WTC11 (cell line): ENCODE measurements around the gene PPP6R3. TPM values are rescaled to one million over a fixed set of nuclear protein-coding genes. Genes with fewer than 3 reads are reported as not detected.
"Not testable (repeated sequence)": the region's sequence is repeated elsewhere in the genome, so short reads cannot be mapped to it uniquely, and the experiment has no call there.

Experiments used
- ATAC-seq: fragments of 200-7000 bp; cut with Tn5 transposase; 2 replicates; pipeline ENCODE4 v1.10.0; 2021; ENCODE audit warnings: mild to moderate bottlenecking, moderate library complexity
- CTCF ChIA-PET: fragments of 300-600 bp; sonication (Branson Sonifier 250); formaldehyde crosslinking; loops from one replicate; lab custom pipeline; 2021; ENCODE audit warnings: antibody characterized with exemption; lab: Charles Lee
- POLR2A ChIA-PET: fragments of 350-600 bp; sonication (Branson Sonifier 250); formaldehyde crosslinking; loops from one replicate; lab custom pipeline; 2021; ENCODE audit warnings: antibody characterized with exemption; lab: Charles Lee
- DNase-seq: peaks from one replicate; pipeline ENCODE4 v3.0.0; 2021; ENCODE audit warnings: low spot score
- H3K27ac Mint-ChIP-seq: 2 replicates; pipeline ENCODE4 v1.8.0; 2021; ENCODE audit warnings: mixed read lengths
- H3K27me3 Mint-ChIP-seq: 2 replicates; pipeline ENCODE4 v1.8.0; 2021; ENCODE audit warnings: low read depth, mild to moderate bottlenecking, moderate library complexity, mixed read lengths
- H3K36me3 Mint-ChIP-seq: 2 replicates; pipeline ENCODE4 v1.8.0; 2021; ENCODE audit warnings: mixed read lengths
- H3K4me1 Mint-ChIP-seq: 2 replicates; pipeline ENCODE4 v1.8.0; 2022; ENCODE audit warnings: mixed read lengths
- H3K4me3 Mint-ChIP-seq: 2 replicates; pipeline ENCODE4 v1.8.0; 2021; ENCODE audit warnings: mild to moderate bottlenecking, moderate library complexity, mixed read lengths
- H3K9me3 Mint-ChIP-seq: 2 replicates; pipeline ENCODE4 v1.8.0; 2021; ENCODE audit warnings: mixed read lengths
- ATF6 ChIP-seq: sonication (generic); formaldehyde crosslinking; IDR thresholded peaks from 2 replicates; pipeline ENCODE4 v1.8.1; 2023; ENCODE audit warnings: mild to moderate bottlenecking, missing genetic modification reagents
- CBFB ChIP-seq: sonication (generic); formaldehyde crosslinking; IDR thresholded peaks from 2 replicates; pipeline ENCODE4 v1.8.1; 2022; ENCODE audit warnings: mild to moderate bottlenecking, low read depth, missing genetic modification reagents
- E2F1 ChIP-seq: sonication (generic); formaldehyde crosslinking; IDR thresholded peaks from 2 replicates; pipeline ENCODE4 v1.8.0; 2022; ENCODE audit warnings: mild to moderate bottlenecking, missing genetic modification reagents
- ESRRA ChIP-seq: sonication (generic); formaldehyde crosslinking; IDR thresholded peaks from 2 replicates; pipeline ENCODE4 v1.8.1; 2022; ENCODE audit warnings: mild to moderate bottlenecking, missing genetic modification reagents, borderline replicate concordance
- KAT7 ChIP-seq: sonication (generic); formaldehyde crosslinking; IDR thresholded peaks from 2 replicates; pipeline ENCODE4 v1.8.1; 2023; ENCODE audit warnings: missing genetic modification reagents, mild to moderate bottlenecking, borderline replicate concordance
- MLX ChIP-seq: sonication (generic); formaldehyde crosslinking; IDR thresholded peaks from 2 replicates; pipeline ENCODE4 v1.8.1; 2023; ENCODE audit warnings: mild to moderate bottlenecking, missing genetic modification reagents, moderate library complexity
- NFYB ChIP-seq: sonication (generic); formaldehyde crosslinking; conservative IDR thresholded peaks from 2 replicates; pipeline ENCODE4 v1.8.0; 2022; ENCODE audit warnings: low read depth, missing genetic modification reagents
- RELA ChIP-seq: sonication (generic); formaldehyde crosslinking; IDR thresholded peaks from 2 replicates; pipeline ENCODE4 v1.8.1; 2022; ENCODE audit warnings: missing genetic modification reagents, mild to moderate bottlenecking, borderline replicate concordance
- SMAD3 ChIP-seq: sonication (generic); formaldehyde crosslinking; IDR thresholded peaks from 2 replicates; pipeline ENCODE4 v1.8.0; 2022; ENCODE audit warnings: missing genetic modification reagents, mild to moderate bottlenecking, borderline replicate concordance
- TP53 ChIP-seq: sonication (generic); formaldehyde crosslinking; IDR thresholded peaks from 2 replicates; pipeline ENCODE4 v1.8.1; 2023; ENCODE audit warnings: mild to moderate bottlenecking, missing genetic modification reagents
- ZBTB21 ChIP-seq: sonication (generic); formaldehyde crosslinking; IDR thresholded peaks from 2 replicates; pipeline ENCODE4 v1.8.1; 2023; ENCODE audit warnings: mild to moderate bottlenecking, missing genetic modification reagents, borderline replicate concordance
- ZMAT4 ChIP-seq: fragments of 250-450 bp; sonication (Bioruptor Pico); IDR thresholded peaks from 2 replicates; pipeline ENCODE4 v1.9.0; 2021; ENCODE audit warnings: mild to moderate bottlenecking
- ZNF416 ChIP-seq: fragments of 250-450 bp; sonication (Bioruptor Pico); IDR thresholded peaks from 2 replicates; pipeline ENCODE4 v1.9.0; 2021; ENCODE audit warnings: mild to moderate bottlenecking, inconsistent platforms
- total RNA-seq: library from RNA; stranded (reverse); gene quantifications from 3 replicates; pipeline ENCODE4 v1.2.3, GENCODE V29; 2021
- TF ChIP-seq, protein P1 (sequence below): sonication (generic); formaldehyde crosslinking; IDR thresholded peaks from 2 replicates; pipeline ENCODE4 v1.8.1; 2022; ENCODE audit warnings: missing genetic modification reagents, borderline replicate concordance

The PPP6R3 gene
- total RNA-seq, 1 experiment from 2014 or later, result 138 TPM

DNA sequence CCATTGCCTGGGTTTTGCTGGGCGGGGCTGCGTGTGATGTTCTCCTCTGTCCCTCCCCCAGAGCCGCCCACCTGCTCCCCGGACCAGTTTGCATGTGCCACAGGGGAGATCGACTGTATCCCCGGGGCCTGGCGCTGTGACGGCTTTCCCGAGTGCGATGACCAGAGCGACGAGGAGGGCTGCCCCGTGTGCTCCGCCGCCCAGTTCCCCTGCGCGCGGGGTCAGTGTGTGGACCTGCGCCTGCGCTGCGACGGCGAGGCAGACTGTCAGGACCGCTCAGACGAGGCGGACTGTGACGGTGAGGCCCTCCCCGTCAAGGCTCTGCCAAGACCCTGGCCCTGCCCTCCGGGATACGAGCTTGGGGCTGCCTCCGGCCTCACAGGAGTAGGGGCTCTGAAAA is 27.0 kb upstream of the PPP6R3 start:
- peaks cover 26% of the 10 kb centered on the region for H3K36me3 Mint-ChIP-seq
- no peak for TF ChIP-seq TP53 (CRISPR knock-in tag)
- TF ChIP-seq E2F1 (CRISPR knock-in tag), result no peak
- TF ChIP-seq, protein P1, sequence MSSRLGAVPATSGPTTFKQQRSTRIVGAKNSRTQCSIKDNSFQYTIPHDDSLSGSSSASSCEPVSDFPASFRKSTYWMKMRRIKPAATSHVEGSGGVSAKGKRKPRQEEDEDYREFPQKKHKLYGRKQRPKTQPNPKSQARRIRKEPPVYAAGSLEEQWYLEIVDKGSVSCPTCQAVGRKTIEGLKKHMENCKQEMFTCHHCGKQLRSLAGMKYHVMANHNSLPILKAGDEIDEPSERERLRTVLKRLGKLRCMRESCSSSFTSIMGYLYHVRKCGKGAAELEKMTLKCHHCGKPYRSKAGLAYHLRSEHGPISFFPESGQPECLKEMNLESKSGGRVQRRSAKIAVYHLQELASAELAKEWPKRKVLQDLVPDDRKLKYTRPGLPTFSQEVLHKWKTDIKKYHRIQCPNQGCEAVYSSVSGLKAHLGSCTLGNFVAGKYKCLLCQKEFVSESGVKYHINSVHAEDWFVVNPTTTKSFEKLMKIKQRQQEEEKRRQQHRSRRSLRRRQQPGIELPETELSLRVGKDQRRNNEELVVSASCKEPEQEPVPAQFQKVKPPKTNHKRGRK, result no peak
- no peak for TF ChIP-seq ZNF416 (CRISPR knock-in tag)
- TF ChIP-seq SMAD3, result no peak
- no peak for TF ChIP-seq ZMAT4 (CRISPR knock-in tag)
- TF ChIP-seq NFYB, result no peak
- no peak for TF ChIP-seq ZBTB21 (CRISPR knock-in tag)
- TF ChIP-seq CBFB (CRISPR knock-in tag), result no peak
- TF ChIP-seq ESRRA (CRISPR knock-in tag), result no peak
- no peak for TF ChIP-seq KAT7 (CRISPR knock-in tag)
- TF ChIP-seq MLX (CRISPR knock-in tag), result no peak
- no peak overlapping the region for H3K4me3 Mint-ChIP-seq
- POLR2A ChIA-PET, result no interaction called here
- no peaks in the 10 kb centered on the region for H3K4me1 Mint-ChIP-seq
- CTCF ChIA-PET, result no interaction called here
- peaks cover 18% of the 10 kb centered on the region for H3K9me3 Mint-ChIP-seq
- no peak for DNase-seq
- no peaks in the 10 kb centered on the region for H3K27me3 Mint-ChIP-seq
- H3K27ac Mint-ChIP-seq, result no peak overlapping the region
- ATAC-seq, result no peak

DNA sequence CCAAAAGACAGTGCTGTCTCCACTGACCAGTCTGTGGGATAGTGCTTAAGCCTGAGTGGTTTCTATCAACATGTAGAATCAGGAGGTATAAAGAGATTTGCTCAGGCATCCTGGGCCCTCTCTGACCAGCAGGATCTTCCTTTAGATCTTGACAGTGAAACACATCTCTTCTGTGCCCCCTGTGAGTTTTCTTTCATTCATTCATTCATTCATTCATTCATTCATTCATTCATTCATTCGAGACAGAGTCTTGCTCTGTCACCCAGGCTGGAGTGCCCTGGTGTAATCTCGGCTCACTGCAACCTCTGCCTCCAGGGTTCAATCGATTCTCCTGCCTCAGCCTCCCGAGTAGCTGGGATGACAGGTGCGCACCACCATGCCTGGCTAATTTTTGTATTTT is 26.4 kb upstream of the PPP6R3 start:
- H3K27ac Mint-ChIP-seq, POLR2A ChIA-PET, ATAC-seq, DNase-seq, H3K4me3 Mint-ChIP-seq, CTCF ChIA-PET, H3K4me1 Mint-ChIP-seq, H3K27me3 Mint-ChIP-seq: not testable (repeated sequence)
- Mint-ChIP-seq H3K9me3 (peaks cover 13% of the 10 kb centered on the region), H3K36me3 (peaks cover 21% of the 10 kb centered on the region)

GRCh38 chr11:68436162-68436888 is 24.2 kb upstream of the PPP6R3 start:
- ChIA-PET CTCF (interaction anchor here (1.5 kb wide), 1 partner anchor 179 kb away, joined by 4 read pairs; no protein-coding TSS in a partner anchor), POLR2A (no interaction called here)
- Mint-ChIP-seq H3K4me3 (no peak overlapping the region), H3K27ac (peak overlapping the region; percentile 80; the same call in 1 of the 2 replicates), H3K9me3 (no peaks in the 10 kb centered on the region), H3K27me3 (no peaks in the 10 kb centered on the region), H3K36me3 (peaks cover 2% of the 10 kb centered on the region; the same call in 1 of the 2 replicates), H3K4me1 (peaks cover 10% of the 10 kb centered on the region)
- TF ChIP-seq ATF6, result no peak
- peak; percentile 41; the same call in 1 of the 2 replicates for TF ChIP-seq RELA (CRISPR knock-in tag)
- DNase-seq (no peak), ATAC-seq (no peak)
